K562 (cell line): ENCODE data around the gene GPNMB. TPM values are rescaled to one million over a fixed set of nuclear protein-coding genes. Genes with fewer than 3 reads are reported as not detected.
A peak's percentile ranks its signal among the peaks of the same experiment; 100 is the strongest.

Experiments
- ATAC-seq: fragments of 200-7000 bp; cut with Tn5 transposase; 3 replicates; pipeline ENCODE4 v1.9.1; 2020; ENCODE audit warnings: moderate library complexity
- BruUV-seq: library from RNA; stranded (reverse); fragments of 400-500 nt; replicated peaks from 2 replicates; lab custom pipeline; 2021; lab: Mats Ljungman, UMichigan
- CTCF ChIA-PET: fragments of 300-600 bp; formaldehyde crosslinking; extraction: SDS; loops from one replicate; lab custom pipeline; 2021; ENCODE audit warnings: low intra/inter-chr PET ratio; lab: Yijun Ruan, JAX
- POLR2A ChIA-PET: fragments of 300-600, 350-650 bp; sonication (Branson Sonifier 250); formaldehyde crosslinking; extraction: SDS; loops from one replicate; lab custom pipeline; 2021; ENCODE audit warnings: antibody characterized with exemption, inconsistent platforms; lab: Yijun Ruan, JAX
- DNase-seq, 4 experiments: peaks; one replicate each; pipeline versions ENCODE4 v3.0.0 to v3.0.0-alpha.2; 2011 to 2018; ENCODE audit warnings: low spot score in 3 of 4, mixed read lengths in 3 of 4; ENCODE audit errors: extremely low read depth in 1 of 4
- FAIRE-seq: peaks from 2 replicates; lab custom pipeline; 2011; peaks lifted over from hg19 to GRCh38; lab: Jason Lieb, UNC
- H2AFZ ChIP-seq: 2 replicates; pipeline ENCODE4 v1.6.0; 2011; ENCODE audit warnings: low read depth, low read length, control low read depth, inconsistent platforms
- H3K27ac ChIP-seq: fragments of 200-600 bp; 3 replicates; pipeline ENCODE4 v1.8.0; 2011; ENCODE audit warnings: low read depth, mild to moderate bottlenecking, control low read depth, inconsistent platforms, low read length, moderate library complexity, mixed read lengths; ENCODE audit errors: extremely low read depth
- H3K27me3 ChIP-seq, 2 experiments: fragments of 300-600 bp in 1 of 2; 2 replicates in 1 of 2; 3 replicates in 1 of 2; pipeline versions ENCODE4 v1.6.0 to v1.8.0; 2011; ENCODE audit warnings: inconsistent platforms in 2 of 2, low read length in 2 of 2, mild to moderate bottlenecking in 1 of 2, mixed read lengths in 1 of 2, moderate library complexity in 1 of 2; ENCODE audit not compliant: control insufficient read depth in 2 of 2, insufficient read depth in 2 of 2
- H3K36me3 ChIP-seq: fragments of 300-600 bp; 3 replicates; pipeline ENCODE4 v1.8.0; 2011; ENCODE audit warnings: mild to moderate bottlenecking, low read length, inconsistent platforms; ENCODE audit not compliant: control insufficient read depth, insufficient read depth
- H3K4me1 ChIP-seq, 2 experiments: fragments of 200-600 bp in 1 of 2; replicated peaks in 1 of 2; 2 replicates in 1 of 2; 3 replicates in 1 of 2; pipeline versions ENCODE4 v1.5.1 to v1.8.0; 2011; ENCODE audit warnings: inconsistent platforms in 2 of 2, low read length in 2 of 2, mild to moderate bottlenecking in 1 of 2, mixed read lengths in 1 of 2, moderate library complexity in 1 of 2; ENCODE audit not compliant: control insufficient read depth in 2 of 2, insufficient read depth in 2 of 2
- H3K4me2 ChIP-seq: 2 replicates; pipeline ENCODE4 v1.6.1; 2011; ENCODE audit warnings: low read length, control low read depth, inconsistent platforms, mixed read lengths; ENCODE audit not compliant: insufficient read depth
- H3K4me3 ChIP-seq: fragments of 200-600 bp; sonication (generic), shearing (Covaris generic); 2 replicates; pipeline ENCODE4 v1.5.1; 2016; ENCODE audit warnings: control low read depth, inconsistent platforms
- H3K79me2 ChIP-seq: fragments of 200-600 bp; 3 replicates; pipeline ENCODE4 v1.8.0; 2011; ENCODE audit warnings: low read length, inconsistent platforms; ENCODE audit not compliant: control insufficient read depth, insufficient read depth
- H3K9ac ChIP-seq, 2 experiments: 2 replicates each; pipeline versions ENCODE4 v1.6.0 to v1.6.1; 2011; ENCODE audit warnings: low read depth in 2 of 2, low read length in 2 of 2, control low read depth in 1 of 2, inconsistent platforms in 1 of 2, mild to moderate bottlenecking in 1 of 2, mixed read lengths in 1 of 2; ENCODE audit not compliant: insufficient read depth in 1 of 2
- H3K9me1 ChIP-seq: one replicate; pipeline ENCODE4 v1.6.0; 2011; ENCODE audit warnings: inconsistent platforms, mild to moderate bottlenecking, low read length, moderate library complexity; ENCODE audit not compliant: control insufficient read depth, insufficient read depth
- H3K9me3 ChIP-seq: replicated peaks from 2 replicates; pipeline ENCODE4 v1.5.1; 2011; ENCODE audit warnings: low read depth, low read length, inconsistent platforms; ENCODE audit not compliant: control insufficient read depth, insufficient read depth
- H4K20me1 ChIP-seq: replicated peaks from 2 replicates; pipeline ENCODE4 v1.6.1; 2011; ENCODE audit warnings: low read length, inconsistent platforms, mixed read lengths; ENCODE audit not compliant: control insufficient read depth, insufficient read depth
- ERF ChIP-seq: fragments of 450-650 bp; formaldehyde crosslinking; IDR thresholded peaks from 2 replicates; pipeline ENCODE4 v1.4.0; 2020; ENCODE audit warnings: mild to moderate bottlenecking, mixed read lengths
- RBM25 ChIP-seq: fragments of 200-400 bp; formaldehyde crosslinking; IDR thresholded peaks from 2 replicates; pipeline ENCODE4 v1.6.1; 2018; ENCODE audit warnings: low read length, low read depth, moderate library complexity; ENCODE audit not compliant: severe bottlenecking
- TAF1 ChIP-seq: IDR thresholded peaks from 2 replicates; pipeline ENCODE4 v1.6.1; 2011; ENCODE audit warnings: mild to moderate bottlenecking, low read length, moderate library complexity; ENCODE audit not compliant: insufficient read depth, control insufficient read depth, severe bottlenecking; ENCODE audit errors: extremely low read depth
- TAF9B ChIP-seq: fragments of 450-650 bp; IDR thresholded peaks from 2 replicates; pipeline ENCODE4 v1.6.1; 2018; ENCODE audit warnings: mild to moderate bottlenecking; ENCODE audit not compliant: partially characterized antibody
- TBP ChIP-seq: optimal IDR thresholded peaks from 2 replicates; pipeline ENCODE3; 2011; ENCODE audit warnings: low read depth, low read length, improper control_type of control experiment
- ZNF146 ChIP-seq: IDR thresholded peaks from one replicate; pipeline ENCODE4 v1.6.1; 2018; ENCODE audit warnings: missing compliant biosample characterization; ENCODE audit not compliant: unreplicated experiment
- in situ Hi-C: fragments of 300-500 bp; cut with MboI; formaldehyde crosslinking; loops from 4 replicates; pipeline ENCODE4 v1.15.0; 2018; ENCODE audit warnings: inconsistent platforms, mixed read lengths
- intact Hi-C: fragments of 100-400 bp; cut with micrococcal nuclease; formaldehyde crosslinking; loops from 2 replicates; pipeline ENCODE4 v1.14.2; 2022
- polyA plus RNA-seq, 8 experiments: library from polyadenylated mRNA; depleted of rRNA in 4 of 8; stranded (reverse) in 5 of 8; unstranded in 3 of 8; fragments of >200 nt; fragmentation: Nextera tagmentation in 2 of 8; fragmentation: Illumina TruSeq in 1 of 8; extraction: Ambion mirVana in 2 of 8; extraction: Trizol in 1 of 8; gene quantifications; 2 replicates each; pipeline versions ENCODE4 v1.2.1 to v1.2.3, GENCODE V29; 2011 to 2014; ENCODE audit warnings: inconsistent platforms in 1 of 8, missing spikeins in 1 of 8
- total RNA-seq, 7 experiments: library from RNA; depleted of rRNA in 6 of 7; stranded (reverse); fragments of >200 nt in 6 of 7; fragmentation: Illumina TruSeq in 2 of 7; extraction: Trizol in 2 of 7; gene quantifications; 2 replicates each; pipeline versions ENCODE4 v1.2.1 to v1.2.3, GENCODE V29; 2011 to 2021; ENCODE audit warnings: low replicate concordance in 1 of 7

The GPNMB gene
- total and polyA plus RNA-seq, 9 of the 15 experiments (the other 6 are each of a cell fraction or from before 2014, with no cell fraction given), result 0.15 to 0.72 (median 0.33) TPM

DNA sequence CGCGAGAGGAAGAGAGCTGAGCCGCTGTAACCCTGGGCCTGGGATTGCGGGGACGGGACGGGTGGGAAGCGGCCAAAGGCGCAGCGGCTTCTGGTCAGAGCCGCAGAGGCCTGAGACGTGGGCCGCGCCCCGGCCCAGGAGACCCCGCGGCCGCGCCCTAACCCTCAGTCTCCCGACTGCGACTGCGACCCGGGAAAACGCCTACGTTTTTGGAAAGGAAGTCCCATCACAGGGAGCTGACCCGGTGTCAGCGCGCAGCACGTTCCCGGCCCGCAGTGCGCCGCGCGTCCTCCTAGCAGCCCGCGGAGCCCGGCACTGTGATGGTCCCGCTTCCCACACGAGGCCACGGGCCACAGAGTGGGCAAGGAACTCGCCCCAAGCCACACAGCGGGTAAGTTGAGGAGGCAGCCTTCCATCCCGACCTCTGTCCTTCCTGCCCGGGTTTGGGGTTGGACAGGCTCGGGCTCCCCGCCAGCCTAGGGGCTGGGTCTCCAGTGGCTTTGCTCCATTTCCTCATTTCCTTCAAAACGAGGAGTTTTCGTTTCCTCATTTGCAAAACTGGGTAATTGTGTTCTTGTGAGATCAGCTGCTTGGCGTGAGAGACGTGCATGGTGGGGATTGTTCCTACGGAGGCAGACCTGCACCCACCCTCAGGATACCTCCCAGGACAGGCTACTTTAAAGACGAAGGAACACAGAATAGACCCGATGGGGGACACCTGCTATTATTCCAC lies 1.2 kb downstream of the GPNMB start (continued):
- TF ChIP-seq TAF1 (no peak), TBP (no peak), TAF9B (no peak)

DNA sequence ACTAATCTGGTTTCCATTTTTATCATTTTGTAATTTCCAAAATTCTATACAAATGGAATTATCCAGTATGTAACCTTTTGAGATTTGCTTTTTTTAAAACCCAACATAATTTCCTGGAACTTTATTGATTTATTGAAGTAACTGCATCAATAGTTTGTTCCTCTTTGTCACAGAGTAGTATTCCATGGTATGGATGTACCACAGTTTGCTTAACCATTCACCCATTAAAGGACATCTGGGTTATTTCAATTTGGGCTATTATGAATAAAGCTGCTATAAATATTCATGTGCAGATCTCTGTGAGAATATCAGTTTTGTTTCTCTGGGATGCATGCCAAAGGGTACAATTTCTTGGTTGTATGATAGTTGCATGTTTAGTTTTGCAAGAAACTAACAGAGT lies 2.9 kb downstream of the GPNMB start:
- FAIRE-seq (no peak), ATAC-seq (no peak), DNase-seq (no peak)
- H3K4me3 ChIP-seq, result no peak overlapping the region
- no peak overlapping the region for H3K4me2 ChIP-seq
- H3K36me3 ChIP-seq, result no peaks in the 10 kb centered on the region
- peaks cover 0 to 10% of the 10 kb centered on the region in 2 experiments; a peak in 4 of 5 replicates for H3K27me3 ChIP-seq
- H3K27ac ChIP-seq, result no peak overlapping the region
- no peaks in the 10 kb centered on the region for H4K20me1 ChIP-seq
- in situ Hi-C loops (no loop called here), intact Hi-C loops (no loop called here)
- no peaks in the 10 kb centered on the region for H3K79me2 ChIP-seq
- H3K9me1 ChIP-seq, result no peaks in the 10 kb centered on the region
- CTCF ChIA-PET, result no interaction called here
- H2AFZ ChIP-seq, result no peak overlapping the region
- TF ChIP-seq ERF (CRISPR knock-in tag), result no peak
- TF ChIP-seq ZNF146, result peak; percentile 49
- peak; percentile 4 for TF ChIP-seq RBM25
- H3K9me3 ChIP-seq, result no peaks in the 10 kb centered on the region
- H3K9ac ChIP-seq, result no peak overlapping the region
- POLR2A ChIA-PET, result interaction anchor here (0.6 kb wide), 1 partner anchor 1124 kb away, joined by 3 read pairs; no protein-coding TSS in a partner anchor
- BruUV-seq, result no TSS peak
- H3K4me1 ChIP-seq, result peaks cover 0 to 7% of the 10 kb centered on the region in 2 experiments; a peak in 2 of 5 replicates
